Measurements from ENCODE around the gene GTF2A1. TPM values are rescaled to one million over a fixed set of nuclear protein-coding genes. Genes with fewer than 3 reads are reported as not detected.

GTF2A1 gene
- total RNA-seq, 2 donors from 2014 or later: 21.2 to 54.9 TPM

- Histone ChIP-seq H3K9me3 (no peaks in the 10 kb centered on the region), H3K27ac (no peak overlapping the region), H3K4me1 (replicated peaks) (no peaks in the 10 kb centered on the region), H3K27me3 (replicated peaks; ENCODE audit: insufficient read depth) (no peaks in the 10 kb centered on the region), H3K4me3 (no peak overlapping the region), H3K36me3 (no peaks in the 10 kb centered on the region)
- TF ChIP-seq POLR2A (IDR thresholded peaks at IDR 0.05): no peak
- no peak for TF ChIP-seq CTCF (IDR thresholded peaks at IDR 0.05)
- TF ChIP-seq POLR2AphosphoS5 (IDR thresholded peaks at IDR 0.05): no peak
- intact Hi-C loops (cut with DNase I): no loop called here
- DNase-seq (ENCODE audit: low spot score): no peak
- 82% methylated on average over 3 of the region's 3 CpGs for WGBS
These were observed 44.9 kb upstream of the GTF2A1 start for GRCh38 chr14:81265636-81266169.

GRCh38 chr14:81264671-81265070 lies 43.9 kb upstream of the GTF2A1 start:
- no peak overlapping the region for H3K4me3 ChIP-seq
- H3K27ac ChIP-seq: no peak overlapping the region
- no peak for DNase-seq (ENCODE audit: low spot score)
- H3K4me1 ChIP-seq (replicated peaks): no peaks in the 10 kb centered on the region
- H3K36me3 ChIP-seq: no peaks in the 10 kb centered on the region
- H3K9me3 ChIP-seq: no peaks in the 10 kb centered on the region
- WGBS: 88% methylated on average over 1 of the region's 1 CpG
- intact Hi-C loops (cut with DNase I): no loop called here
- TF ChIP-seq POLR2A (IDR thresholded peaks at IDR 0.05) (no peak), CTCF (IDR thresholded peaks at IDR 0.05) (no peak), POLR2AphosphoS5 (IDR thresholded peaks at IDR 0.05) (no peak)
- no peaks in the 10 kb centered on the region for H3K27me3 ChIP-seq (replicated peaks; ENCODE audit: insufficient read depth)

GRCh38 chr14:81263777-81264410 lies 43.1 kb upstream of the GTF2A1 start:
- Histone ChIP-seq H3K4me3 (no peak overlapping the region), H3K27me3 (replicated peaks; ENCODE audit: insufficient read depth) (no peaks in the 10 kb centered on the region), H3K27ac (no peak overlapping the region), H3K36me3 (no peaks in the 10 kb centered on the region), H3K4me1 (replicated peaks) (no peaks in the 10 kb centered on the region), H3K9me3 (no peaks in the 10 kb centered on the region)
- intact Hi-C loops (cut with DNase I): no loop called here
- WGBS: 81% methylated on average over 4 of the region's 4 CpGs
- DNase-seq (ENCODE audit: low spot score): no peak
- TF ChIP-seq POLR2A (IDR thresholded peaks at IDR 0.05): no peak
- no peak for TF ChIP-seq CTCF (IDR thresholded peaks at IDR 0.05)
- no peak for TF ChIP-seq POLR2AphosphoS5 (IDR thresholded peaks at IDR 0.05)

- no peak for DNase-seq (ENCODE audit: low spot score)
- intact Hi-C loops (cut with DNase I): no loop called here
- Histone ChIP-seq H3K4me3 (no peak overlapping the region), H3K27me3 (replicated peaks; ENCODE audit: insufficient read depth) (no peaks in the 10 kb centered on the region), H3K36me3 (no peaks in the 10 kb centered on the region), H3K27ac (no peak overlapping the region), H3K4me1 (replicated peaks) (no peaks in the 10 kb centered on the region), H3K9me3 (no peaks in the 10 kb centered on the region)
- 66% methylated on average over 3 of the region's 3 CpGs for WGBS
- TF ChIP-seq POLR2A (IDR thresholded peaks at IDR 0.05): no peak
These were observed 40.4 kb upstream of the GTF2A1 start for GRCh38 chr14:81261176-81261575.

- Histone ChIP-seq H3K9me3 (no peaks in the 10 kb centered on the region), H3K4me3 (no peak overlapping the region), H3K4me1 (replicated peaks) (no peaks in the 10 kb centered on the region), H3K36me3 (no peaks in the 10 kb centered on the region), H3K27ac (no peak overlapping the region), H3K27me3 (replicated peaks; ENCODE audit: insufficient read depth) (no peaks in the 10 kb centered on the region)
- TF ChIP-seq CTCF (IDR thresholded peaks at IDR 0.05) (no peak), POLR2AphosphoS5 (IDR thresholded peaks at IDR 0.05) (no peak), POLR2A (IDR thresholded peaks at IDR 0.05) (no peak)
- intact Hi-C loops (cut with DNase I): no loop called here
- WGBS: 89% methylated on average over 3 of the region's 3 CpGs
- DNase-seq (ENCODE audit: low spot score): no peak
These were observed 40.0 kb upstream of the GTF2A1 start for GRCh38 chr14:81260732-81261131.

All from prostate gland (tissue), 2 donors.